ENCODE results near the gene NFYC. TPM values are rescaled to one million over a fixed set of nuclear protein-coding genes. Genes with fewer than 3 reads are reported as not detected.

Gene NFYC
- total and polyA plus RNA-seq, 7 donors = 38.0 to 53.5 (median 41.8) TPM

GRCh38 chr1:40769815-40770214 lies 78.3 kb downstream of the NFYC start:
- H3K36me3 ChIP-seq = peaks cover 20 to 71% (median 52%) of the 10 kb centered on the region in 4 donors
- peak; percentile 58 for DNase-seq
- 88 to 90% methylated on average over 4 of the region's 4 CpGs for WGBS, 2 donors
- intact Hi-C loops (cut with DNase I) = loop anchor here (5.0 kb wide), 1 partner anchor 158 kb away; no protein-coding TSS in a partner anchor
- no peaks in the 10 kb centered on the region for H3K9me3 ChIP-seq
- peaks cover 0 to 17% (median 13%) of the 10 kb centered on the region in 4 donors for H3K4me1 ChIP-seq
- TF ChIP-seq POLR2AphosphoS5 (IDR thresholded peaks at IDR 0.05) = no peak
- no peak for TF ChIP-seq EP300 (IDR thresholded peaks at IDR 0.05)
- no peak for TF ChIP-seq POLR2A (IDR thresholded peaks at IDR 0.05)
- TF ChIP-seq, protein P1, sequence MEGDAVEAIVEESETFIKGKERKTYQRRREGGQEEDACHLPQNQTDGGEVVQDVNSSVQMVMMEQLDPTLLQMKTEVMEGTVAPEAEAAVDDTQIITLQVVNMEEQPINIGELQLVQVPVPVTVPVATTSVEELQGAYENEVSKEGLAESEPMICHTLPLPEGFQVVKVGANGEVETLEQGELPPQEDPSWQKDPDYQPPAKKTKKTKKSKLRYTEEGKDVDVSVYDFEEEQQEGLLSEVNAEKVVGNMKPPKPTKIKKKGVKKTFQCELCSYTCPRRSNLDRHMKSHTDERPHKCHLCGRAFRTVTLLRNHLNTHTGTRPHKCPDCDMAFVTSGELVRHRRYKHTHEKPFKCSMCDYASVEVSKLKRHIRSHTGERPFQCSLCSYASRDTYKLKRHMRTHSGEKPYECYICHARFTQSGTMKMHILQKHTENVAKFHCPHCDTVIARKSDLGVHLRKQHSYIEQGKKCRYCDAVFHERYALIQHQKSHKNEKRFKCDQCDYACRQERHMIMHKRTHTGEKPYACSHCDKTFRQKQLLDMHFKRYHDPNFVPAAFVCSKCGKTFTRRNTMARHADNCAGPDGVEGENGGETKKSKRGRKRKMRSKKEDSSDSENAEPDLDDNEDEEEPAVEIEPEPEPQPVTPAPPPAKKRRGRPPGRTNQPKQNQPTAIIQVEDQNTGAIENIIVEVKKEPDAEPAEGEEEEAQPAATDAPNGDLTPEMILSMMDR (IDR thresholded peaks at IDR 0.05) = peak in 1 of 4 experiments; percentile 27
- no peaks in the 10 kb centered on the region for H3K27me3 ChIP-seq
- peak overlapping the region in 3 of 4 donors; percentile 41 to 46 (median 45) for H3K27ac ChIP-seq
- H3K4me3 ChIP-seq = no peak overlapping the region

GRCh38 chr1:40770296-40771070 lies 79.0 kb downstream of the NFYC start:
- intact Hi-C loops (cut with DNase I) = loop anchor here (5.0 kb wide), 1 partner anchor 158 kb away; no protein-coding TSS in a partner anchor
- Histone ChIP-seq H3K9me3 (no peaks in the 10 kb centered on the region), H3K27me3 (no peaks in the 10 kb centered on the region), H3K36me3 (peaks cover 20 to 65% (median 48%) of the 10 kb centered on the region in 4 donors), H3K4me3 (no peak overlapping the region), H3K27ac (peak overlapping the region in 3 of 4 donors; percentile 41 to 46 (median 45)), H3K4me1 (peaks cover 0 to 17% (median 13%) of the 10 kb centered on the region in 4 donors)
- peak; percentile 53 for DNase-seq
- TF ChIP-seq POLR2AphosphoS5 (IDR thresholded peaks at IDR 0.05) = no peak
- TF ChIP-seq EP300 (IDR thresholded peaks at IDR 0.05) = no peak
- TF ChIP-seq POLR2A (IDR thresholded peaks at IDR 0.05) = no peak
- TF ChIP-seq, protein P1 (IDR thresholded peaks at IDR 0.05) = no peak
- 77 to 85% methylated on average over 18 of the region's 18 CpGs for WGBS, 2 donors

- no peak for TF ChIP-seq POLR2AphosphoS5 (IDR thresholded peaks at IDR 0.05)
- TF ChIP-seq POLR2A (IDR thresholded peaks at IDR 0.05) = no peak
- no peak for TF ChIP-seq EP300 (IDR thresholded peaks at IDR 0.05)
- TF ChIP-seq, protein P1 (IDR thresholded peaks at IDR 0.05) = no peak
- intact Hi-C loops (cut with DNase I) = loop anchor here (5.0 kb wide), 1 partner anchor 160 kb away; no protein-coding TSS in a partner anchor
- WGBS, 2 donors = 87 to 89% methylated on average over 2 of the region's 2 CpGs
- Histone ChIP-seq H3K27me3 (no peaks in the 10 kb centered on the region), H3K9me3 (no peaks in the 10 kb centered on the region), H3K27ac (no peak overlapping the region), H3K4me3 (no peak overlapping the region), H3K36me3 (peaks cover 8 to 46% (median 31%) of the 10 kb centered on the region in 4 donors), H3K4me1 (peaks cover 0 to 17% (median 13%) of the 10 kb centered on the region in 4 donors)
- DNase-seq = peak; percentile 48
These were observed 80.8 kb downstream of the NFYC start for GRCh38 chr1:40772146-40772955.

- intact Hi-C loops (cut with DNase I) = loop anchor here (2.0 to 5.0 kb wide), 3 partner anchors 75 to 179 kb away; no protein-coding TSS in a partner anchor
- Histone ChIP-seq H3K4me1 (peaks cover 0 to 17% (median 13%) of the 10 kb centered on the region in 4 donors), H3K36me3 (peaks cover 8 to 31% (median 18%) of the 10 kb centered on the region in 4 donors), H3K9me3 (no peaks in the 10 kb centered on the region), H3K4me3 (no peak overlapping the region), H3K27me3 (no peaks in the 10 kb centered on the region), H3K27ac (peak overlapping the region in 3 of 4 donors; percentile 31 to 52 (median 50))
- WGBS, 2 donors = 41 to 62% methylated on average over 6 of the region's 6 CpGs
- no peak for DNase-seq
- TF ChIP-seq, protein P1 (IDR thresholded peaks at IDR 0.05) = no peak
- TF ChIP-seq POLR2A (IDR thresholded peaks at IDR 0.05) (no peak), POLR2AphosphoS5 (IDR thresholded peaks at IDR 0.05) (no peak), EP300 (IDR thresholded peaks at IDR 0.05) (no peak)
These were observed 82.3 kb downstream of the NFYC start for GRCh38 chr1:40773748-40774265.

Measured in sigmoid colon (tissue), 7 donors.